Measurements from ENCODE around the gene GCAT.

GCAT gene

DNA sequence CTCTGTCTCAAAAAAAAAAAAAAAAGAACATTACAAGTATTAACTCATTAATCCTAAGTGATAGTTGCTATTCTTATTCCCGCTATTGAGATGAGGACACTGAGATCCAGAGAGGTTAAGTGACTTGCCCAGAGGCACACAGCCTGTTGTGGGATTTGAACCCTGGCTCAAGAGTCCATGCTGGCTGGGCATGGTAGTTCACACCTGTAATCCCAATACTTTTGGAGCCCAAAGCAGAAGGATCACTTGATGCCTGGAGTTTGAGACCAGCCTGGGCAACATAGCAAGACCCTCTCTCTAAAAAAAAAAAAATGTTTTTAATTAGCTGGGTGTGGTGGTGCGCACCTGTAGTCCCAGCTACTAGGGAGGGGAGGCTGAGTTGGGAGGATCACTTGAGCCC, 4.1 kb downstream of the GCAT start:
- DNase-seq, result no peak

DNA sequence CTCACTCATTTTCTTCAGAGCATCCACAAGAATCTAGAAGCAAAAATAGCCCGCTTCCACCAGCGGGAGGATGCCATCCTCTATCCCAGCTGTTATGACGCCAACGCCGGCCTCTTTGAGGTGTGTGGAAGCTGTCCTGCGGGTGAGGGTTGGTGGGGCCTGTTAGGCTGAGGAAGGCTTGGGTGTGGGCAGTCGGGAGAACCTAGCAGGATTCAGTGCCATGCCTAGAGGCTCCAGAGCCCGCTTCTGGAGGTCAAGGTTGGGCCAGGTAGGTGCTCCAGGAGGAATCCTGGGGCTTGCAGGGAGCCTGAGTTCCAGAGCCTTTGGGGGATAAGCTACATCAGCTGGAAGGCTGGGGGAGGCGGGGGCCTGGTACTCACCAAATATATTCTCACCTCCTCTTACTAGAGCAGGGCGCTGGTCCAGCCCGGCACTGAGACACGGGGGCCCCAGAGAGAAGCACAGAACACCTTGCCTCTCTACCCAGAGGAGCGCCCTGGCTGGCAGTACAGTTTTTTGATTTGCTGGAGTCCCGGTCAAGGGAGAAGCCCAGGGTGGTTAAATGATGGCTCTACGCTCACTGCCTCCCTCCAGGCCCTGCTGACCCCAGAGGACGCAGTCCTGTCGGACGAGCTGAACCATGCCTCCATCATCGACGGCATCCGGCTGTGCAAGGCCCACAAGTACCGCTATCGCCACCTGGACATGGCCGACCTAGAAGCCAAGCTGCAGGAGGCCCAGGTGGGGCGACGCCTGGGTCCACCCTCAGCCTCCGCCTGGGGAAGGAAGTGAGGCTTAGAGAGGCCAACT, 5.3 kb downstream of the GCAT start:
- no peak for DNase-seq

DNA sequence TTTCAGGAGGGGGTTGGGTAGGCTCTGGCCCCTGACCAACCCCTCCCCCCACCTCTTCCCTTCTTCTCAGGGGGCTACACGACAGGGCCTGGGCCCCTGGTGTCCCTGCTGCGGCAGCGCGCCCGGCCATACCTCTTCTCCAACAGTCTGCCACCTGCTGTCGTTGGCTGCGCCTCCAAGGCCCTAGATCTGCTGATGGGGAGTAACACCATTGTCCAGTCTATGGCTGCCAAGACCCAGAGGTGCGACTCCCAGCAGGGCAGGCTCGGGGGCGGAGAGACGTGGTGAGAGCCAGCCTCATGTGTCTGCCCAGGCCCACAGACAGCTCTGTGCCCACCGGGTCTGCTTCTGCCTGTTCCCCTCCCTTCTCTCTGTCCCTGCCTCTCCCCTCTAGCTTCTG, 7.9 kb downstream of the GCAT start:
- DNase-seq, result no peak

DNA sequence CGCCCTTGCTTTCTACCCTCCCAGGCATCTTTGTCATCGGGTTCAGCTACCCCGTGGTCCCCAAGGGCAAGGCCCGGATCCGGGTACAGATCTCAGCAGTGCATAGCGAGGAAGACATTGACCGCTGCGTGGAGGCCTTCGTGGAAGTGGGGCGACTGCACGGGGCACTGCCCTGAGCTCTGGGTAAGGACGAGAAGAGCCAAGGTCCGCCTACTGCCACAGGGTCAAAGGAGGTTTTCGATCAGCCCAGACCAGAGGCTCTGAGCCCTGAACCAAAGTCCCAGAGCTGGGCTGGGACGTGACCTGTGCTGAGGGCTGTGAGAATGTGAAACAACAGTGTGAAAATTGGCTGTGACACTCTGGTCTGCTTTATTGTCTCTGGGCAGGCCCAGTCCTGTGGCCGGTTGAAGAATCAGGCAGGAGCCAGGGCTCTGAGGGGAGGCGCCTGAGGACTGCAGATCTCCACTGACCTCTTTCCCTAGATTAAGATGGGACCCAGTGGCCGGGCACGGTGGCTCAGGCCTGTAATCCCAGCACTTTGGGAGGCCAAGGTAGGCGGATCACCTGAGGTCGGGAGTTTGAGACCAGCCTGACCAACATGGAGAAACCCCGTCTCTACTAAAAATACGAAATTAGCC, 8.9 kb downstream of the GCAT start:
- no peak for DNase-seq

DNA sequence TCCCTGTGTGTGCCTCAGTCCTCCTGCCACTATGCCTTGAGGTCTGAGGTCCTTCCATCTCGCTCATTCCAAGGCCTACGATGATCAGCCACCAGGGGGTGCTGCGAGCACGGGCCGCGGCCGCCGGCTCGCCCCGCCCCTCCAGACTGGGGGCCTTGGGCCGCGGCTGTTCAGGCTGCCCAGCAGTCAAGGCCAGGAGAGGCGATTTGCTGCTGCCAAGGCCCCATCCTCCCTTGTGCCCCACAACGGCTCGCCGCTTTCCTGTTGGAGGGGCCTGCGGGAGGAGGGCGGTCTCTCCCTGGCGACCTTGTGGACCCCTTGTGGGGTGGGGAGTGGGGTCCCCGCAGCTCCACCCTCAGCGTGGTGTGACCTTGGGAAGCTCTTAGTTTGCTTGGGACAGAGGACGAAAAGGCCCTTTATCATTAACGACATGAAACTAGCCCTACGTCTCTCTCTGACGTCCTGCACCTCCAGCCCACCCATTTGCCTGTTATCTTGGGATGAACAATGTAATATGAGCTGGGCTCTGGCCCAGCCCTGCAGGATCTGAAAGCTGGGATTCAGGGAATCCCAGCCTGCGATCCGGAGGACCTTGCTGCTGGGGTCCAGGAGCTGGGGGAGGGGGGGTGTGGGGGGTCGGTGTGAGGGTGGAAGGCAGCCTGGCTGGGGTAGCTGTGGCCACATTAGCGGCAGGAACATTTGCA, 10.1 kb downstream of the GCAT start:
- DNase-seq, result peak; percentile 54

DNA sequence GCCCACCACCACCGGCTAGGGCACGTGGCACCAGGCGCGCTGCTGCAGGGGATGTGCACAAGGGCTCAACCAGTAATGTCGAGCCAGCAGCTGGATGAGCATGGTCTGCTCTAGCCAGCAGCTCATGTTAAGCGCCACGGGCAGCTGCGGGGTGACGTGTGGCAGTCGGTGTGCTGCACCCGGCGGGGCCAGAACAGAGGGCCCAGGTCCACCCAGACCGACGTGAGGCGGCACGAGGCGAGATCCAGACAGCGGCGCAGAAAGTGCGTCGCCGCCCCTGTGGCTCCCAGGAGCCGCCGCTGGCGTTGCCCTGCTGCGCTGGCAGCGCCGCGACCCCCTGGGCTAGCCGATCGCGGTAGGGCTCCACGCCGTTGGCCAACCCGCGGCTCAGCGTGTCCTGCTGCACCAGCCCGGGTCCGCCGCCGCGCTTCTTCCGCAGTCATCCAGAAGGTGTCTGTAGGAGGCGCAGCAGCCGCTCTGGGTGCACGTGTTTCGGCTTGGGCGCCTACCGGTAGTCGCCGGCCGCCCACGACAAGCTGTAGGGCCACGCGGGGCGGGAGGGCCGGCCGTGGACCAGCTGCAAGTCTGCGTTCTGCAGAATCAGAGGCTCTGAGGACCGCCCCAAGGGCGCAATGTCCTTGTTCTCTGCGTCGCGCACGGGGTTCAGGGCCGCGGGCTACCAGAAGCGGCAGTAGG, 10.8 kb downstream of the GCAT start:
- DNase-seq, result peak; percentile 28

GRCh38 chr22:37819105-37819433, 11.3 kb downstream of the GCAT start:
- DNase-seq, result no peak

DNA sequence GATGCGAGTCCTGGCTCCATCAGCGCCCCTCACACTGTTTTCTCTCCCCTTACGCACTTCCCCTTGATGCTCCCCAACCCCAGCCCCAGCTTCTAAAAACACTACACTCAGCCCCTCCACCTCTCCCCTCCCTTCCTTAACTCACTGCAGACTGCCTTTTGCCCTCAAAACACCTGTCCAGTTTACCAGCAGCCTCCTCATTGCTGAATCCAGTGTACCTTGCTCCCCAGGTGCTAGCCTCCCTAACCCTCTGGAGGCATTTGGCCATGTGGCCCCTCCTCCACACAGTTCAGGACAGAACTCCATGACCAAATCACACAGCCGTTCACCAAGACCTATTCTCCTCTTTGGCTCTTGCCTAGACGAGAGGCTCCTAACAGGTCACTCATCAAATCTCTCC, 12.6 kb downstream of the GCAT start:
- DNase-seq, result no peak

DNA sequence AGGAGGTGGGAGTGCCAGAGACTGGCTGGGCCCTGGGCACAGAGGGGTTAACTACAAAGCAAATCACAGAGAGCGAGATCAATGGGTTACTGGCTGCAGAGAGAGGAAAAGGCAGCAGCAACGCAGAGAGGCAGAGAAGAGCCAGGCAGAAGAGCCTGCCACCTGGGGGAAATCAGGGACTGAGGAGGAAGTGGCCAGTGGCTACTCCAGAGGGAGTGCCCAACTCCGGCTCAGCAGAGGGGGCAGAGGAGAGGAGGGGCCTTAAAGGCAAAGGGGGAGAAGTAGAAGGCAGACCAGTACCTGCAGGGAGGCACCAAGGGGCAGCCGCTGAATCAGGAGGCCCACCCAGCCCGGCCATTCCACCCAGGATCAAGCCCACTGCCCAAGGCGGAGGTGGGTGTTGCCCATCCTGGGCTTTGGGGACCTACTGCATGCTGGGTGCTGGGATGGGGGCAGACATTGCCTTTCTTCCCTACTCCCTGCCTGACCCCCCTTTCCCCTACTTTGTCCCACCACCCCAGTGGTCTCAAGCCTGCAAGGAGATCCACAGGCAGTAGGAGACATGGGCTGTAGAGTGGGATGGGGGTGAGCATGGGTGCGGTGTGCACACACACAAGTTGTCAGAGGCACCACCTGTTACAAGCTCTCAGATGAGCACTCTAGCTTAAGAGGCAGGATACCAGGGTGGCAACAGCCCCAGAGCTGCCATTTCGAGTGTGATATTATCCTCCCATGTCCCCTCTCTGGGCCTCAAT, 14.5 kb downstream of the GCAT start:
- DNase-seq, result no peak

DNA sequence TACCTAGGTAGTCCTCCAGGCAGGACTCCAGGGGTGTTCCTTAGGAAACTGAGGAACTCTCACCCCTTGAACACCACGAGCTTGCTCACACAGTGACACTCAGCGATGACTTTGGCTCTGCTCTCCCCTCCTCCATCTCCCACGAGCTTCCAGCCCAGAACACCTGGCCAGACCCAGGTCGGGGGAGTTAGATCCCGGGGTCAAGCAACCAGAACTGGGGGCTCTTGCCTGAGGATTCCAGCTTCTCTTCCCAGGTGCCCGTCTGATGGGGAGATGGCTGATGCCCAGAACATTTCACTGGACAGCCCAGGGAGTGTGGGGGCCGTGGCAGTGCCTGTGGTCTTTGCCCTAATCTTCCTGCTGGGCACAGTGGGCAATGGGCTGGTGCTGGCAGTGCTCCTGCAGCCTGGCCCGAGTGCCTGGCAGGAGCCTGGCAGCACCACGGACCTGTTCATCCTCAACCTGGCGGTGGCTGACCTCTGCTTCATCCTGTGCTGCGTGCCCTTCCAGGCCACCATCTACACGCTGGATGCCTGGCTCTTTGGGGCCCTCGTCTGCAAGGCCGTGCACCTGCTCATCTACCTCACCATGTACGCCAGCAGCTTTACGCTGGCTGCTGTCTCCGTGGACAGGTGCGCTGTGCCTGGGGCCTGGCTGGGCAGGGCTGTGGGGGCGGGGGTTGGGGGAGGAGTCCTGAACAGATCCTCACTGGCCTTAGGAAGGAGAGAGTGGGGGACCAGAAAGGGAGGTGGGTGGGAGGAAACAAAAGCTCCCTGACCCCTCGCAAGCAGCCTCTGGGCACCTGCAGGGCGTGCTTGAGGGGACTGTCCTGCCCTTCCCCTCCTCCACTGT, 15.6 kb downstream of the GCAT start, which contains the start of gene GALR3:
Gene GALR3, plus strand, starts transcription at position 249 of the 852 bp plus-strand sequence. Its CDS starts 25 bp downstream, at position 274.
- peak; percentile 15 for DNase-seq

DNA sequence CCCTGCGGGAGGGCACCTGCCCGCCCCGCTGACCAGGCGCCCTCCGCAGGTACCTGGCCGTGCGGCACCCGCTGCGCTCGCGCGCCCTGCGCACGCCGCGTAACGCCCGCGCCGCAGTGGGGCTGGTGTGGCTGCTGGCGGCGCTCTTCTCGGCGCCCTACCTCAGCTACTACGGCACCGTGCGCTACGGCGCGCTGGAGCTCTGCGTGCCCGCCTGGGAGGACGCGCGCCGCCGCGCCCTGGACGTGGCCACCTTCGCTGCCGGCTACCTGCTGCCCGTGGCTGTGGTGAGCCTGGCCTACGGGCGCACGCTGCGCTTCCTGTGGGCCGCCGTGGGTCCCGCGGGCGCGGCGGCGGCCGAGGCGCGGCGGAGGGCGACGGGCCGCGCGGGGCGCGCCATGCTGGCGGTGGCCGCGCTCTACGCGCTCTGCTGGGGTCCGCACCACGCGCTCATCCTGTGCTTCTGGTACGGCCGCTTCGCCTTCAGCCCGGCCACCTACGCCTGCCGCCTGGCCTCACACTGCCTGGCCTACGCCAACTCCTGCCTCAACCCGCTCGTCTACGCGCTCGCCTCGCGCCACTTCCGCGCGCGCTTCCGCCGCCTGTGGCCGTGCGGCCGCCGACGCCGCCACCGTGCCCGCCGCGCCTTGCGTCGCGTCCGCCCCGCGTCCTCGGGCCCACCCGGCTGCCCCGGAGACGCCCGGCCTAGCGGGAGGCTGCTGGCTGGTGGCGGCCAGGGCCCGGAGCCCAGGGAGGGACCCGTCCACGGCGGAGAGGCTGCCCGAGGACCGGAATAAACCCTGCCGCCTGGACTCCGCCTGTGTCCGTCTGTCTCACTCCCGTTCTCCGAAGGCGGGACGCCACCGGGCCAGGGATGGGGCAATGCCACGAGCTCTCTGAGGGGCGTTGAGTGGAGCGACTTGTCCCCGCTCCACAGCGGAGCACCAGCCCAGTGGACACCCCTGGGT, 17.2 kb downstream of the GCAT start:
- DNase-seq, result no peak

DNA sequence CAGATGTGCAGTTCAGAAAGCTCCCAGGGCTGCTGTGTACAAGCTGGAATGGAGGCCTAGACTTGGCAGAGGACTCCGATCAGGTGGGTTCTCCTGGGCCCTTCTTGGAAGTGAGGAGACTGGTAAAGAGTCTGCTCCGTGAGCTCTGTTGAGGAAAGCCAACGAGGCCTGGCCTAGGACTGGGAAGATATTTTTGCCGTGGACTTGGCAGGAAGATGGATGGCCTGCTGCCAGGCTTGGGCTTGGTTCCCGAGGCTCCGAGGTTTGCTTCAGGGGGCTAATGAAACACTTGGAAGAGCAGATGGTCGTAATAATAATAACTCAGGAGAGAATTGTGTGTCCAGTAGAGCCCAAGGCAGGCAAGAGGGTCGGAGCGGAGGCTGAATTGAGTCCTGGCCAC, 19.3 kb downstream of the GCAT start:
- DNase-seq, result no peak

GRCh38 chr22:37830093-37830842, 22.5 kb downstream of the GCAT start:
- no peak for DNase-seq

DNA sequence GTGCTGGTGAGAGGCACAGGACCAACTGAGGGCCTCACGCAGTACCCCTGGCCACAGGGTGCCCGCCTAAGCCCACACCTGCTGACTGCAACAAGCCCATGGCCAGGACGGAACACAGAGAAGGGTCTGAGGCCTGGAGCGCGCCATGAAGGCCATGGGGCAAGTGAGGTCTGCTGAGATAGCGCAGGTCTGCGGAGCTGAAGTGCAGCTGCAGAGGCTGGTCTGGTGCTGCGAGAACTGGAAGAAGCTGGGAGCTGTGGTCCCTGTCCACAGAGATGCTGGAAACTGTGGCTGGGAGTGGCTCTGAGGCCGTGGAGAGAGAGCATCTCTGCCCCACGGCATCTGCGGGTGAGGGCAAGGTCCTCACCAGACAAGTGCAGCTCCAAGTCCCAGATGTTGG, 23.7 kb downstream of the GCAT start:
- DNase-seq, result no peak

DNA sequence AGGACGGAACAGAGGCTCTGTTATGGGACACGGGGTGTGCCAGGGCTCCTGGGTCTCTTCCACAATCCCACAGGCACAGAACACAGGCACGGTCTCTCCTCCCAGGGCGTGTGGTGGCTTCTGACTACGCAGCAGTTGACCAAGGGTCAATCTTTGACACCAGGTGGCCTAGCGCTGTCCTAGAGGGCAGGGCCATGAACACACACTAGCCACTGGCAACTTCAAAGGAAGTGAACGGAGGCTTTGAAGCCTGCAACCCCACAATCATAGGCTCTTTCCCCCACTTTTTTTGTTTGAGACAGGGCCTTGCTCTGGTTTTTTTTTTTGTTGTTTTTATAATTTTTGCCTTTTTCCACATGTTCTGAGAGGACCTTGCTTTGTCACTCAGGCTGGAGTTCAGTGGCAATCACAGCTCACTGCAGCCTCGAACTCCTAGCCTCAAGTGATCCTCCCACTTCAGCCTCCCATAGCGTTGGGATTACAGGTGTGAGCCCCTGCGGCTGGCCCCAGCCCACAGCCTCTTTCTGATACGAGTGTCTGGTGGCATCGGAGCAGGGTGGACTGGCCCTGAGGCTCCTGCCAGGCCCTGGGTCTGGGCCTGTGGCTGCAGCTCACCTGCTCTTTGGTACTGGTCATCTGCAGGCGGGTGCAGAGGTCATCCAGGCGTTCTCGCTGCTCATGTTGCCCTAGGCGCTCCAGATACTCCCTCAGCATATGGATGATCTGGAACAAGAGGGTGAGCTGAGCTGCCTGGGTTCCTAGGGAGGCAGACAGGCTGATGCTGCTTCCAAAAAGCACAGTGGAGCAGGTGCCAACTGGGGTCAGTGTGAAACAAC, 24.5 kb downstream of the GCAT start:
- DNase-seq, result no peak

DNA sequence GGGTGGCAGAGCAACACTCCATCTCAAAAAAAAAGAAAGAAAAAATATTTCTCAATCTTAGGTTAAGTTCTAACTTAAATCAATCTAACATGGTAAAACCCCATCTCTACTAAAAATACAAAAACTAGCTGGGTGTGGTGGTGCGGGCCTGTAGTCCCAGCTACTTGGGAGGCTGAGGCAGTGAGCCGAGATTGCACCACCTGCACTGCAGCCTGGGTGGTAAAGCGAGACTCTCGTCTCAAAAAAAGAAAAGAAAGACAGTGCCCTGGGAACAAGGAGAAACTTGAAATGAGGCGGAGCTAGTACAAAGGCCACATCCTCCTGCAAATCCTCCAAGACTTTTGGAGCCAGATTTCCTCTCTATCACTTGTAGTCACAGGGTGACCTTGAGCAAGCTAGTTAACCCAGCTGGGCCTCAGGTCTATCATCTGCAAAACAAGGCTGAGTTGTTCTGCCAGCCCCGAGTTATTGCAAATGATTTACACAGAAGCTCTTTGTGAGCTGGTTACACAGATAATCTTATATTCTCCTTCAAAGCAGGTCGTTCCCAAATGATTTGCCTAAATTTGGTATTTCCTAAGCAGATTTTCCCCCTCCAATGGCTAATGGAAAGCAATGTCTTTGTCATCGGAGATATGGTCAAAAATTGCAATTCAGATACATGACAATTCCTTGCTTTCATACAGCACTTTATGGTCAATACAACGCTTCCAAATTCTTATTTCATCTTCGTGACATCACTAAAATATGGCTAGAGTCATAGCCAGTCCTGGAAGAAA, 34.5 kb downstream of the GCAT start:
- no peak for DNase-seq

- DNase-seq, result peak; percentile 51
Measured at GRCh38 chr22:37843741-37844089, 36.0 kb downstream of the GCAT start.

- no peak for DNase-seq
Measured at GRCh38 chr22:37844904-37845329, 37.2 kb downstream of the GCAT start.
